GM23338 (cell line): ENCODE measurements around the gene ATP5MC2. TPM values are rescaled to one million over a fixed set of nuclear protein-coding genes. Genes with fewer than 3 reads are reported as not detected.

ENCODE experiments used
- ATAC-seq: fragments of 200-7000 bp; cut with Tn5 transposase; 3 replicates; pipeline ENCODE4 v1.9.1; 2020
- DNase-seq: peaks from one replicate; pipeline ENCODE4 v3.0.0-alpha.2; 2015; ENCODE audit warnings: low spot score
- H2AFZ ChIP-seq: fragments of 200-600 bp; sonication (generic); 2 replicates; pipeline ENCODE4 v1.8.0; 2016; ENCODE audit warnings: antibody characterized with exemption, mild to moderate bottlenecking, moderate library complexity
- H3F3A ChIP-seq: fragments of 200-600 bp; sonication (generic); replicated peaks from 2 replicates; pipeline ENCODE4 v1.8.0; 2017; ENCODE audit warnings: antibody characterized with exemption, mixed run types, low read depth
- H3K27ac ChIP-seq: fragments of 200-600 bp; sonication (generic); 2 replicates; pipeline ENCODE4 v1.6.1; 2016; ENCODE audit warnings: low read depth
- H3K27me3 ChIP-seq: fragments of 200-600 bp; sonication (generic); 2 replicates; pipeline ENCODE4 v1.8.0; 2016; ENCODE audit warnings: mild to moderate bottlenecking, mixed run types, moderate library complexity; ENCODE audit not compliant: insufficient read depth
- H3K36me3 ChIP-seq: fragments of 200-600 bp; sonication (generic); 2 replicates; pipeline ENCODE4 v1.8.0; 2016; ENCODE audit warnings: mild to moderate bottlenecking; ENCODE audit not compliant: insufficient read depth
- H3K4me1 ChIP-seq: fragments of 200-600 bp; sonication (generic); 2 replicates; pipeline ENCODE4 v1.8.0; 2016; ENCODE audit warnings: mild to moderate bottlenecking, moderate library complexity; ENCODE audit not compliant: insufficient read depth
- H3K4me2 ChIP-seq: fragments of 200-600 bp; sonication (generic); 2 replicates; pipeline ENCODE4 v1.7.1; 2017; ENCODE audit warnings: mixed run types
- H3K4me3 ChIP-seq: fragments of 200-600 bp; sonication (generic); 2 replicates; pipeline ENCODE4 v1.6.1; 2016; ENCODE audit warnings: mixed run types
- H3K79me2 ChIP-seq: fragments of 200-600 bp; sonication (generic); replicated peaks from 2 replicates; pipeline ENCODE4 v1.8.0; 2017; ENCODE audit warnings: mild to moderate bottlenecking; ENCODE audit not compliant: insufficient read depth
- H3K9me2 ChIP-seq: fragments of 200-600 bp; sonication (generic); 2 replicates; pipeline ENCODE4 v1.8.0; 2017; ENCODE audit not compliant: insufficient read depth
- H4K20me1 ChIP-seq: fragments of 200-600 bp; sonication (generic); replicated peaks from 2 replicates; pipeline ENCODE4 v1.8.0; 2017; ENCODE audit warnings: mild to moderate bottlenecking; ENCODE audit not compliant: insufficient read depth
- H3K27ac Mint-ChIP-seq: 2 replicates; pipeline ENCODE4 v1.8.0; 2020; ENCODE audit warnings: inconsistent platforms, mild to moderate bottlenecking, moderate library complexity, mixed read lengths
- H3K27me3 Mint-ChIP-seq: 3 replicates; pipeline ENCODE4 v1.8.0; 2022; ENCODE audit warnings: low read depth, mild to moderate bottlenecking, moderate library complexity, mixed read lengths, inconsistent platforms; ENCODE audit not compliant: insufficient read depth, poor library complexity
- H3K36me3 Mint-ChIP-seq: 3 replicates; pipeline ENCODE4 v1.8.0; 2021; ENCODE audit warnings: low read depth, mild to moderate bottlenecking, inconsistent platforms, moderate library complexity, mixed read lengths
- H3K4me1 Mint-ChIP-seq: 3 replicates; pipeline ENCODE4 v1.8.0; 2020; ENCODE audit warnings: mild to moderate bottlenecking, inconsistent platforms, mixed read lengths
- H3K4me3 Mint-ChIP-seq: 3 replicates; pipeline ENCODE4 v1.8.0; 2021; ENCODE audit warnings: moderate library complexity, mild to moderate bottlenecking, inconsistent platforms, mixed read lengths
- H3K9me3 Mint-ChIP-seq: 3 replicates; pipeline ENCODE4 v1.8.0; 2020; ENCODE audit warnings: moderate library complexity, mild to moderate bottlenecking, inconsistent platforms, mixed read lengths
- CTCF ChIP-seq, 2 experiments: fragments of 200-600 bp in 1 of 2; sonication (generic) in 1 of 2; conservative IDR thresholded peaks; 2 replicates each; pipeline versions ENCODE4 v1.5.1 to v1.6.1; 2016 to 2017; ENCODE audit warnings: antibody characterized with exemption in 2 of 2, low read depth in 2 of 2, mild to moderate bottlenecking in 2 of 2, moderate library complexity in 1 of 2
- EZH2phosphoT487 ChIP-seq: fragments of 200-600 bp; sonication (generic); IDR thresholded peaks from one replicate; pipeline ENCODE4 v1.8.1; 2018; ENCODE audit warnings: antibody characterized with exemption; ENCODE audit not compliant: unreplicated experiment
- NANOG ChIP-seq: IDR thresholded peaks from 2 replicates; pipeline ENCODE4 v1.6.1; 2016; ENCODE audit warnings: antibody characterized with exemption, borderline replicate concordance
- ZNF114 ChIP-seq: fragments of 250-450 bp; sonication (Bioruptor Pico); IDR thresholded peaks from 2 replicates; pipeline ENCODE4 v1.5.0; 2020; ENCODE audit warnings: mild to moderate bottlenecking, moderate library complexity
- ZNF331 ChIP-seq: fragments of 250-450 bp; sonication (Bioruptor Pico); IDR thresholded peaks from 2 replicates; pipeline ENCODE4 v1.5.0; 2020; ENCODE audit warnings: low read depth, mild to moderate bottlenecking, moderate library complexity
- ZNF462 ChIP-seq: fragments of 250-450 bp; sonication (Bioruptor Pico); IDR thresholded peaks from 2 replicates; pipeline ENCODE4 v1.5.0; 2020; ENCODE audit warnings: mild to moderate bottlenecking, moderate library complexity
- polyA plus RNA-seq: library from polyadenylated mRNA; unstranded; fragments of >200 nt; fragmentation: Nextera tagmentation; extraction: Ambion mirVana; gene quantifications from 2 replicates; pipeline ENCODE4 v1.2.1, GENCODE V29; 2016
- total RNA-seq: library from RNA; depleted of rRNA; stranded (reverse); fragments of >200 nt; shearing (Covaris generic); gene quantifications from 2 replicates; pipeline ENCODE4 v1.2.3, GENCODE V29; 2014
- TF ChIP-seq, protein P1 (sequence below): IDR thresholded peaks from one replicate; pipeline ENCODE4 v1.6.1; 2018; ENCODE audit warnings: antibody characterized with exemption; ENCODE audit not compliant: unreplicated experiment
- TF ChIP-seq, protein P2 (sequence below): IDR thresholded peaks from 2 replicates; pipeline ENCODE4 v1.6.1; 2016; ENCODE audit warnings: antibody characterized with exemption

ATP5MC2 gene
- total and polyA plus RNA-seq, 2 experiments from 2014 or later = 362 to 821 TPM

- Histone ChIP-seq H3K27ac (no peak overlapping the region), H3K36me3 (no peaks in the 10 kb centered on the region), H4K20me1 (no peaks in the 10 kb centered on the region), H2AFZ (no peak overlapping the region), H3K4me1 (no peaks in the 10 kb centered on the region), H3F3A (no peaks in the 10 kb centered on the region), H3K4me3 (no peak overlapping the region), H3K27me3 (no peaks in the 10 kb centered on the region), H3K79me2 (no peaks in the 10 kb centered on the region), H3K9me2 (no peaks in the 10 kb centered on the region), H3K4me2 (no peak overlapping the region)
- DNase-seq (no peak), ATAC-seq (no peak)
- no peaks in the 10 kb centered on the region for H3K9me3 Mint-ChIP-seq
- TF ChIP-seq, protein P1, sequence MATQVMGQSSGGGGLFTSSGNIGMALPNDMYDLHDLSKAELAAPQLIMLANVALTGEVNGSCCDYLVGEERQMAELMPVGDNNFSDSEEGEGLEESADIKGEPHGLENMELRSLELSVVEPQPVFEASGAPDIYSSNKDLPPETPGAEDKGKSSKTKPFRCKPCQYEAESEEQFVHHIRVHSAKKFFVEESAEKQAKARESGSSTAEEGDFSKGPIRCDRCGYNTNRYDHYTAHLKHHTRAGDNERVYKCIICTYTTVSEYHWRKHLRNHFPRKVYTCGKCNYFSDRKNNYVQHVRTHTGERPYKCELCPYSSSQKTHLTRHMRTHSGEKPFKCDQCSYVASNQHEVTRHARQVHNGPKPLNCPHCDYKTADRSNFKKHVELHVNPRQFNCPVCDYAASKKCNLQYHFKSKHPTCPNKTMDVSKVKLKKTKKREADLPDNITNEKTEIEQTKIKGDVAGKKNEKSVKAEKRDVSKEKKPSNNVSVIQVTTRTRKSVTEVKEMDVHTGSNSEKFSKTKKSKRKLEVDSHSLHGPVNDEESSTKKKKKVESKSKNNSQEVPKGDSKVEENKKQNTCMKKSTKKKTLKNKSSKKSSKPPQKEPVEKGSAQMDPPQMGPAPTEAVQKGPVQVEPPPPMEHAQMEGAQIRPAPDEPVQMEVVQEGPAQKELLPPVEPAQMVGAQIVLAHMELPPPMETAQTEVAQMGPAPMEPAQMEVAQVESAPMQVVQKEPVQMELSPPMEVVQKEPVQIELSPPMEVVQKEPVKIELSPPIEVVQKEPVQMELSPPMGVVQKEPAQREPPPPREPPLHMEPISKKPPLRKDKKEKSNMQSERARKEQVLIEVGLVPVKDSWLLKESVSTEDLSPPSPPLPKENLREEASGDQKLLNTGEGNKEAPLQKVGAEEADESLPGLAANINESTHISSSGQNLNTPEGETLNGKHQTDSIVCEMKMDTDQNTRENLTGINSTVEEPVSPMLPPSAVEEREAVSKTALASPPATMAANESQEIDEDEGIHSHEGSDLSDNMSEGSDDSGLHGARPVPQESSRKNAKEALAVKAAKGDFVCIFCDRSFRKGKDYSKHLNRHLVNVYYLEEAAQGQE = no peak
- TF ChIP-seq EZH2phosphoT487 = no peak
- TF ChIP-seq ZNF331 = no peak
- H3K27ac Mint-ChIP-seq = no peak overlapping the region
- H3K27me3 Mint-ChIP-seq = peaks cover 2% of the 10 kb centered on the region
- no peak overlapping the region for H3K4me3 Mint-ChIP-seq
- H3K36me3 Mint-ChIP-seq = no peaks in the 10 kb centered on the region
- H3K4me1 Mint-ChIP-seq = no peaks in the 10 kb centered on the region
These were observed 30.7 kb downstream of the ATP5MC2 start for GRCh38 chr12:53645165-53645564.

DNA sequence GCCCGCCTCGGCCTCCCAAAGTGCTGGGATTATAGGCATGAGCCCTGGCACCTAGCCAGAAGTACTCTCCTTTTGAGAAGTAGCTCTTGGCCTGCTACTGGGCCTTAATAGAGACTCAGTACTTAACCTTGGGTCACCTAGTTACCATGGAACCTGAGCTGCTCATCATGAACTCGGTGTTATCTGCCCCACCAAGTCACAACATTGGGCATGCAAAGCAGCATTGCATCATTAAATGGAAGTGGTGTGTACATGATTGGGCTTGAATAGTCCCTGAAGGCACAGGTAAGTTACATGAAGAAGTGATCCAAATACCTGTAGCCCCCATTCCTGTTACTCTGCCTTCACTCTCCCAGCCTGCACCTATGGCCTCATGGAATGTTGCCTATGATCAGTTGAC, 31.8 kb downstream of the ATP5MC2 start:
- no peak overlapping the region for H3K27ac ChIP-seq
- H3K4me2 ChIP-seq = no peak overlapping the region
- no peaks in the 10 kb centered on the region for H3K36me3 ChIP-seq
- H3K4me3 Mint-ChIP-seq = no peak overlapping the region
- no peaks in the 10 kb centered on the region for H3K9me3 Mint-ChIP-seq
- H3K9me2 ChIP-seq = no peaks in the 10 kb centered on the region
- H3K4me1 ChIP-seq = no peaks in the 10 kb centered on the region
- no peak for DNase-seq
- H3K79me2 ChIP-seq = no peaks in the 10 kb centered on the region
- no peaks in the 10 kb centered on the region for H3K36me3 Mint-ChIP-seq
- no peak overlapping the region for H2AFZ ChIP-seq
- no peaks in the 10 kb centered on the region for H4K20me1 ChIP-seq
- no peaks in the 10 kb centered on the region for H3K27me3 ChIP-seq
- H3K27ac Mint-ChIP-seq = no peak overlapping the region
- no peaks in the 10 kb centered on the region for H3K4me1 Mint-ChIP-seq
- H3K4me3 ChIP-seq = no peak overlapping the region
- H3F3A ChIP-seq = no peaks in the 10 kb centered on the region
- no peak for ATAC-seq
- no peaks in the 10 kb centered on the region for H3K27me3 Mint-ChIP-seq
- TF ChIP-seq ZNF462 (CRISPR knock-in tag) = no peak
- no peak for TF ChIP-seq NANOG
- TF ChIP-seq CTCF (conservative IDR thresholded peaks at IDR 0.05; ENCODE audit: low read depth in 2 of 2) = no peak
- TF ChIP-seq ZNF114 (CRISPR knock-in tag) = no peak
- TF ChIP-seq, protein P2, sequence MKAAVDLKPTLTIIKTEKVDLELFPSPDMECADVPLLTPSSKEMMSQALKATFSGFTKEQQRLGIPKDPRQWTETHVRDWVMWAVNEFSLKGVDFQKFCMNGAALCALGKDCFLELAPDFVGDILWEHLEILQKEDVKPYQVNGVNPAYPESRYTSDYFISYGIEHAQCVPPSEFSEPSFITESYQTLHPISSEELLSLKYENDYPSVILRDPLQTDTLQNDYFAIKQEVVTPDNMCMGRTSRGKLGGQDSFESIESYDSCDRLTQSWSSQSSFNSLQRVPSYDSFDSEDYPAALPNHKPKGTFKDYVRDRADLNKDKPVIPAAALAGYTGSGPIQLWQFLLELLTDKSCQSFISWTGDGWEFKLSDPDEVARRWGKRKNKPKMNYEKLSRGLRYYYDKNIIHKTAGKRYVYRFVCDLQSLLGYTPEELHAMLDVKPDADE = no peak
